HG03457 (cell line): ENCODE results near the gene FOXP1.

Source experiments
- ATAC-seq: cut with Tn5 transposase; IDR thresholded peaks from one replicate; pipeline ENCODE4 v1.9.1; 2021; ENCODE audit warnings: moderate number of reproducible peaks; ENCODE audit not compliant: unreplicated experiment

Gene FOXP1

DNA sequence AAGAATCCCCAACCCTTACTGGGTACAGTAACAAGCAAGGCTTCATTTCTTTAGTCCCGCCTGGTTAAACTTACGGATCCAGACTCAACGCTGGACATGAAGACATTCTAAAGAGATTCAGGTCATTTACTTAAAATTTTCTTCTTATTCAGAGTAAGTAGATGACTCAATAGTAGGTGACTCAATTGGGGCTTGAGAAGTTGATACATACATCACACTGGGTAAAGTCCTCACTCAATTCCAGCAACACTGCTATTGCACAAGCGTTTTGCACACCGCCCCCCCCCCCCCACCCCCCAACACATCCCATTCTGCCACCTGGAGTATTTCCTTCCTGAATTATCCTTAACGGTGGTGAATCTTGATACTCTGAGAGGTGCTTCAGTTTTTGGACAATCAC lies 610.0 kb downstream of the FOXP1 start:
- no peak for ATAC-seq

DNA sequence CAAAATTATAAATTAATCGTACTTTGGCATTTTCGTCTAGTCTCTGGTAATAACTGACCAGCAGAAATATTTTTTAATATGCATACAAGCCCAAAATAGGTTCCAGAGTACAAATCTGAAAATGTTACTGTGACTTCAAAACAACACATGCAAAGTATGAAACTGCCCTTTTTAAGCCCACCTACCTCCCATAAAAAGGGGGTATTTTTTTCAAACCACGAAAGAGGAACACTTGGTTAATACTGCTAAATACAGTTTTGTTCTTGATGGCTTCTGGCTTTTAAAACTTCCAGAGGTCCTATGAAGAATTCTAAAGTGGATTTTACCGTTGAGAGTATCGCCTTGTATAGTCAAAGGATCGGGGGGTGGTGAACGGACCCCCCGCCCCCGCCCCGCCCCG lies 610.7 kb downstream of the FOXP1 start:
- ATAC-seq = no peak

DNA sequence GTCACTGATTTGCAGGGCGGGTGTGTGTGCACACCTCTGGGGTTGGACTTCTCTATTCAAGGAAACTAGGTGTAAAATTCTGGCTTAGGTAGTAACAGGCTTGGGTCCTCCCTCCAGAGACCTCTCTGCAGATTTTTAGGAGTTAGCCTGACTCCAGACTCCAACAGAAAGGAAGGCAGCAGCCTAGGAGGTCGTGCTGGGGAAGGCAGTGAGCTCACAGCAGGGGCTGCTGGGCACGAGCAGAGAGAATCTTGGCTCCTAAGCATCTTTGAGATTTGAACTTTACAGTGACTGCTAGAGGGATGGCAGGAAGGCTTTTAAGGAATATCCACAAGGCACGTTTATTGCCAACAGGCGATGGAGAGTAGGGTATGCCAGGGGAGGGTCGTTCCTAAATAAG lies 612.6 kb downstream of the FOXP1 start:
- no peak for ATAC-seq

DNA sequence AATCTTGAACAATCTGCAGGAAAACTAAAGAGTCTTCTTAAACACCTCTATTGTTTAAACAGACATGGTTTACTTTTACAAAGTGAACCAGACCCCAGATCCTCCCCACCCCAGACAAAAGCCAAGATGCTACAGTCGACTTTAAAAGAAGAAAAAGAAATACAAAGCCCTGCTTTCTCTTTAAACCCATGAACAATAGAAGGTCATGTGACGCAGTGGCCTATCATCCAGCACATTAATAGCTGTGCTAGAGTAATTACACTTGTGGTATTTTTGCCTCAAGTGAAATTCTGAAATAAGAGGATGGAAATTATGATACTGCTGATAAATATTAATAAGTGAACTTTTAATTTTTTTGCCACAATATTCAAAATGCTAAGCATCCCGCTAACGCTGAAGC lies 613.4 kb downstream of the FOXP1 start:
- ATAC-seq = no peak

DNA sequence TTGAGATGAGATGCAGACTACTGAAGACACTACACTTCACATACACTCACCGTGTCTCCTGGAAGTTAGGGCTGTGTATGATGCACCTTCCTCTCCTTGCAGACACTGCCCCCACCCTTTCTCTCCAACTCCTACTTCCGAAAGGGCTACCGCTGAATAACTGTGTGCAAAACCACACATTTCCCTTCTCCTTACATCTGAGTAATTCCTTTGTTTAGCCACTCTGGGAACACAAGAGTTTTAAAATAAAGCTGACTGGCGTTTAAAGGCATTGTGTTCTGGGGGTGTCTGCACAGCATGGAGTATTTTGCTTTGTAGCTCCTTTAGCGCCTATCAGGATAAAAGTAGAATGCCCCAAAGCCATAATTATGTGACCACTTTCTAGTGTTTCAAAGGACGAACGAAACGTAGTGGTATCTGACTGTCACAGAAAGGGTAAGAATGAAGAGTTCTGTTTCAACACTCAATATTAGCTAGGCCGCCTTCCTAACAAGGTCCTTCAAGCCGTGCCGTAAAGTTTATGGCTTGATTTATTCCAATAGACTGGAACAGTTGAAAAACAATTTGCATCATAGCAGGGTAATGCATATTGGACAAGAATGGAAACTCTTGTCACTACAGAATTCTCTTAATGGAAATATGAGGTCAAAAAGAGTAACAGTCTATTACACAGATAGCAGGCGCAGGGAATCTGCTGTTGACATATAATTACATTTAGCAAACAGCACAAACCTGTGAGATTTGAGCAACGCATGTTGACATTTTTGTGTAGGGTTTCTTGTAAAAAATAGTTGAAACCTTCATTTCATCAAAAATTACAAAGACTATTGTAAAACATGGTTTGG lies 619.9 kb downstream of the FOXP1 start:
- ATAC-seq = no peak

DNA sequence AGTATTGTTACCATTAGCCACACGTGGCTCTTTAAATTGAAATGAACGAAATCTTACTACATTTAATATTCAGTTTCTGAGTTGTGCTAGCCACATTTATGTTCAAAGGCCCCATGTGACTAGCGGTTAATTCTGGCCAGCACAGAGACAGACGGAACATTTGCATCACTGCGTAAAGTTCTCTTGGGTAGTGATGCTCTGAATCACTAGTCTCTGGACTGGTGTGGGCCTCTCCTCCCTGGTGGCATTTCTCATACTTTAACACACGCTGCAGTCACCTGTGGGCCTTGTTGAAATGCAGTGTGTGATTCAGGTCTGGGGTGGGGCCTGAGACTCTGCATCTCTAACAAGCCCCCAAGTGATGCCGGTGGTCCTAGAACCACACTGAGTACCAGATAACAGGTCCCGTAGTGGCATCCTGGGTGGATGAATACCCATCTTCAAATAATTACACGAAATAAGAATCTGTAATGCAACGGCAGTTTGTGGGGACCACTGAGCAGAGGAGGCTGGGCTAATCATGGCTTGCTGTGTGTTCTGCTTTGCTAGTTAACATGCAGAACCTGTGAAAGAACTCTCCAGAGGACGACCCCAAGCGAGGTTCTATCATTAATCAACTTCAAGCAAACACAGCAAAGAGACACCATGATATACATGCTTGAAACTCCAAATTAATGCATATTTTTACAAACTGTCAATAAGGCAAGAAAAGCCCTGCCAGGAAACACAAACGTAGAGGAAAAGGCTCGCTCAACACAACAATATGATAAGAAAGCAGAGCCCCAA lies 623.8 kb downstream of the FOXP1 start:
- ATAC-seq = no peak

DNA sequence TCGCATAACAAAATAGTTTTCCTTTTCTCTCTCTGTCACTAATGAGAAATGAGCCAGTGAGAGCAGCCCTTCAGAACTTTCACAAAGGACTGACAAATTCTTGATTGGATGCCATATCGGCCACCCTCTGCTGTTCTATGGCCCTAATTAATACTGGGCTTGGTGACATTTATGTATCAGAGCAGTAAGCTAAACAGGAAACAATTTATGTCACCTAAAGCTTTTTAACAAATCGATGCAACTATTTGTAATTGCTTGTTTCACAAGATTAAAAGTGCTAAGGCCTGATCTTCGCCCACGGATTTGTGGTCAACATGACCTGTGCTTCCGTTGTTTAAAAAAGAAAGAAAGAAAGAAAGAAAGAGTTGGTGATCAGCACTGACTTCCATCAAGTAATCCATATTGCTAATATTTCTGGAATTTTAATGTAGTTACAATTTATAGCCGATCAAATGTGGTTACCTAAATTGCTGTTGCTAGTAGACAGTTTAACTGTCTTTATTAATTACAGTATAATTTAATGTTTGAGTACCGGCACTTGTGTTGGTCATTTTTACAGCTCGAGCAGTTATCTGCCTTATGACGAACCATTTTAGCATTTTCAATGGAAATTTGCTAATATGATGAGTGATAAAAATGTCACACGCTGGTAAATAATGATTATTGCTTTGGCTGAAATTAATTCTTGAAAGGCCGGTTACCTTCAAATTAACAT lies 631.3 kb downstream of the FOXP1 start:
- no peak for ATAC-seq

DNA sequence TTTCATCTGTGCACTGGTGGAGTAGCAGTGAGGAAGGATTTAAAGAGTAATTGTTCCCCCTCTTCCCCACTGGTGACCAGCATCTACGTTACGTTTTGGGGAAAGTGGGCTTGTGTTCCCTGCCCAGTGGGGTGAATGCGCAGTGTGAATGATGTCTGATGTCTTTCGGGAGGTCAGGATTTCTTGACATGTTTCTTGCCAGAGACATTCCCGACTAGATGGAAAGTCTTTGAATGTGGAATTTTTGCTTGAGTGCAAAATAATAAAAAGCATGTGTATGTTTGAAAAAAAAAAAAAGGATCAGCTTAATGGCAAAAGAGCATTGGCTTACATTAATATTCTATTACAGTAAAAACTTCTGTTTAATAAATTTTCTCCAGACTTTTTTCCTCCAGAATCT lies 632.2 kb downstream of the FOXP1 start:
- no peak for ATAC-seq

DNA sequence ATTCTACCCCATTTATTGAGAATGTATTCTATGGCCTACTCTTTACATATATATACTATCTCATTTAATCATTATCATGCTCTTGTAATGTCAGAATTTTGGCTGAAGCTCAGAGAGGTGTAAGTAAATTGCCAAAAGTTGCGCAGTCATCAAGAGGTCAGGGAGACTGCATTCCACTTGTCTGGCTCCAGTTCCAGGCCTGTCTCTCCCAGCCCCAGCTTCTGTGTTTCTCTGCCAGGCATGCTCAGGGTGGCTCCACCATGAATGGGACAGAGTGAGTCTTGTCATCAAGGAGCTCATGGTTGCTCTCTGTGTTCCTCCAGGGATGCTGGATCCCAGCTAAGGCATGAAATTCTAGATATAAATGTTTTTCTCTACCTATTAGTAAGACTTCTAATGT lies 635.9 kb downstream of the FOXP1 start:
- no peak for ATAC-seq

DNA sequence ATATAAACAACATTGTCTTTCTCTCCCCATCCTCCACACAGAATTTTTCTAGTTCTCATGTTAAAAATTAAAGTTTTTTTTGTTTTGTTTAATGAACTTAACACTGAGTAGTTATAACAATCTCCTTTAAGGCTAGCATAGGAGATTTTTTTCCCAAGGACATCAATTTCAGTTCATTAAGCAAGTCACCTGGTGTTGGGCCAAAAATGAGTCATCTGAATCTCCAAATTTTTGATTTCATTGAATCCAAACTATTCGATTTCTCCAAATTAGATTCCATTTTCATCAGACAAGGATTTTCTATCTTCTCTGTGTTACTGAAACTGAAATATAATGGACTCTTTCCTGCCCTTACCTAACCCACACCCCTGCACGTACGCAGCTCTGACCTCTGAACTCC lies 639.6 kb downstream of the FOXP1 start:
- ATAC-seq = no peak

DNA sequence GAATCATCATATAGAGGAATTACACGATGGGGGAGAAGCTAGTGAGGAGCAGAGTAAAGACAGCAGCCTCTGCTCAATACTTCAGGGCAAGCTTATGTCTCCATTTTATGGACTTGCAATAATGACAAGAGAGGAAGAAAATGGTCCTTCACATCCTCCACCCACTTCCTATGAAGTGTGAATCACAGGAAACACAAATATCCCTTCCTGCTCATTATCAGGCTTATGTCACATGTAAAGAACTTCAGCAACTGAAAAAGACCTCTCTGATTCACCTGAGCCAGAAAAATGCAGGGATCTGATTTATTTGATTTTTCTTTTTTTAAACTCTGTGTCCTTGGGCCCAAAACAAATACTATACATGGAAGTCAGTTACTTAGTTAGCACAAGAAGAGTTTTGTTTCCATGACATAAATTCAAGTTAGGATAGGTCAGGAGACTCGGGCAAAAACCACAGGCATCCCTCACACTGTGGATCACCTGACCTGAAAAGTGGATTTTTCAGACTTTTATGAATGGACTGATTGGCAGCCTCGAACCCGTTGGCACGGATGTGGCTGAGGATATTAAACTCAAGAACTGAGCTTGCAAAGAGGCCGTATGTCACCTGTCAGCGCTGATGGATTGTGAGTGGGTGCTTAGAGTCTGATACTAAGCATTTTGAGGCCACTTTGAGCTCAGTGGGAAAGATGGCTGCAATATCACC lies 650.3 kb downstream of the FOXP1 start:
- no peak for ATAC-seq

DNA sequence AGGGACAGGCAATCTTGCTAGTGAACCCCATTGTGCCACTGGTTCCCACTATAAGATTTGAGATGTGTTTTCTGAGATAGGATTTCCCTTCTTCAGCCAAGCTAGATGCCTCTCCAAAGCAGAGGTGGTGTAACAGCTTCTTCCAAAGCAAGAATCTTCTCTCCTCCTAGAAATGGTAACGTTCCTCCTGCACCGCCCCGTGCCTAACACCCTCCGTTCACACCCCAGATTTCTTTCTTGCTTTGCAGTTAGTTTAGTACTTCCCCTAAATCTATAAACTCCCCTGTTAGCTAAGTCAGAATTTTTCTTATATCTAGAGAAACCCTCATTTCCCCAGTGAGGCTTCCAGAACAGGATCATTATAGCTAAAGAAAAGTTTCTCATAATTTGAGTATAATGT lies 653.5 kb downstream of the FOXP1 start:
- no peak for ATAC-seq

DNA sequence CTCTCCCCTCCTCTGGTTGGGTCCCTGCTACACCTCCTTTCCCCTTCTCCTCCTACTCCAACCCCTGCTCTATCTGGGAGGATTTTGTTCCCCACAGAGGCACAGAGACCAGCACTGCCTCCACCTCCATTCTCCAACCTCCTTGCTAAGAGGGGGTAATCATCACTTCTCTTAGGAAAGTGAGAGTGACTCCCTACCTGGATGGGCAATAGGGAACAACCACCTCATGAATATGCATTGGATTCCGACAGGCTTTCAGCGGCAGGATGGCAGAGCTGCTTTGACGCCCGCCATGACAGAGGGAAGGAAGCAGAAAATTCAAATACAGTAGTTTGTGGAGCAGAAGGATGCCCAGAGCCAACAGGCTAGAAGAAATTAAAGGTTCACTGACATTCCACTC lies 656.3 kb downstream of the FOXP1 start:
- ATAC-seq = no peak

DNA sequence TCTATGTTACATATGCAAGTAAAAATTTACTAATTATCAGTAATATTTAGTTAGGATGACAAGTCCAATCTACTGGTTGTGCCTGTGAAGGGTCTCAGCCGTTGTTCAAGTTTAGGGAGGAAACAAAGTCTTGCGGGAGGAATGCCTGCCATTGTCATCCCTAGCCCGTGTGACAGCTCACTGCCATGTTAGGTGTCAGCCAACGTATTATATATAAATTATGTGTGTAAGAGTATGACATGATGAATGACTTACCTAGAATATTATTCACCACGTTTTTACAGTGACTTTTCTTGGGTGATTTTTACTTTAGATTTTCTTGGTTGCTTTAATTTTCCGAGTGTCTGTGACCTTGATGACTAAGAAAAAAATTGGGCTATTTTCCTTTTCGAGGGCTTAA lies 656.7 kb downstream of the FOXP1 start:
- ATAC-seq = no peak

DNA sequence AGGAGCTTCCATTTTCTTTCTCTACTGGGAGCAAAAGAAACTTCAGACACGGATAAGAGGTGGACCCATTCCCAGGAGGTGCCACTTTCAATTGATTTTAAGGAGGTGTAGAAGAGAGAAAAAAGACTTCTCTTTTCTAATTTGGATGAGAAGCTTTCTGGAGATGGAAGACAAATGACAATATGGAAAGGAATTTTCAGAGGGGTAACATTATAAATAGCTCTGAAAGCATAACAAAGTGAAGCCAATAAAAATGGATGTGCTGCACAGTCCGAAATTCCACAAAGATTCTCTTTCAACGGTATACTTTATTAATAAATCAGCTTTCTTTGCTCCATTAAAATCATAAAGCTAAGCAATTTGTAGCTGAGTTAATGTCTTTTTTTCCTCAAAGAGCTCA lies 663.9 kb downstream of the FOXP1 start:
- ATAC-seq = no peak

DNA sequence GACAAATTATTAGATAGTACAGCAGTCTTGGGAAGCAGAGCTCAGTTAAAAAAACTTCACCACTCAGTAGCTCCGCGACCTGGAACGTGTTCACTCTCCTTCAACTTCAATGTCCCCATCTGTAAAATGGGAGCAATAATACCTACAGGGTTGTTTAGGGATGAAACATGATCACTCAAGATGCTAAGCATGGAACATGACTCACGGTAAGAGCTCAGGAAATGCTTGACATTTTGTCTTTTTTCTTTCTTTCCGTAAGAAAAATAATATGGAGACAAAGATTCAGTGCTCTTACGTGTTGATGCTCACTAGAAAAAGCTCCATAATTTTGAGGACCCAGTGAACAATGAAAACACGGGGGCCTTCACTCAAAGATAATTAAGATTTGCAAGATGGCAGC lies 664.4 kb downstream of the FOXP1 start:
- no peak for ATAC-seq

DNA sequence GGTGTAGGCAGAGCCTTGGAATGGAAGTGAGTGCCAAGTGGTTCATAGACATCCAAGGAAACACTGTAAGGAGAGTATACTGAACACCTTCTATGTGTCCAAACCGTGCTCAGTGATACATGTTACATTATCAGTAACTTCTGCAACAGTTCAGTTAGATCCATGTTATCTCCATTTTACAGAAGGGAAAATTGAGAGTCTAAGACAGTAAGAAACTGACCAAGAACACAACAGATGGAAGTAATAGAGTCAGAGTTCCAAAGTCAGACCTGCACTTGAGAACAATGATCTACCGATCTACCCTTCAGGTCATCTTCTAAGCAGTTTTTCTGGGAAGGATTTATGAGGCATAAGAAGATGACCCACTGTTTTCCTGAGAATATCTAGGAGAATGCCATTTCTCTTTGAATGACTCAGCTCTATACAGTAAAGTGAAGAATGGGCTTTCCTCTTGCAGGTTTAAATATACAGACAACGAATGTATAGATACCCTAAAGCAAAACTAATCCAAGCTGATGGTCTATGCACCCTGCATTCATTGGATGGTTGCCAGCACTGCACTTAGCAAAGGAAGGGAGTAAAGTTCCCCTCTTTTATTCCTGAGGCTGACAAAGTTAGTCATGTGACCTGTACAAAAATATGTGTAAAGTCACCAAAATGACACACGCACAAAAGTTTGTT lies 667.0 kb downstream of the FOXP1 start:
- ATAC-seq = no peak

DNA sequence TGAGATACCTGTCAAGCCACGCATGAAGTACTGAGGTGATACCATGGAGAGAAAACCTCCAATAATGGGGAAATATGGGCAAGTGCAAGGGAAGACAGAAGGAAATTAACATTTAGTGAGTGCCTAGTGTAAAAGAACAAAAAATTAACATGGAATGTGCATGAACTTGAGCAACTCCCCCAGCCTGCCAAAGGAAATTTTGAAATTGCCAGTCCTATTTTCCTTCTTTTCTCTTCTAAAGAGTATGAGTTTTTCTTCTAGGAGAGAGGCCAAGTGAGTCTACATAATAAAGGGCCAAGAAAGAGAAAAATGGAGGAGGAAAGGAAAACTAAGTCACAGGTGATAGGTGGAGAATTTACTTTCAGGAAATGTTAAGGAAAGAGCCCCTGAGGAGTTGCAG lies 668.7 kb downstream of the FOXP1 start:
- no peak for ATAC-seq

DNA sequence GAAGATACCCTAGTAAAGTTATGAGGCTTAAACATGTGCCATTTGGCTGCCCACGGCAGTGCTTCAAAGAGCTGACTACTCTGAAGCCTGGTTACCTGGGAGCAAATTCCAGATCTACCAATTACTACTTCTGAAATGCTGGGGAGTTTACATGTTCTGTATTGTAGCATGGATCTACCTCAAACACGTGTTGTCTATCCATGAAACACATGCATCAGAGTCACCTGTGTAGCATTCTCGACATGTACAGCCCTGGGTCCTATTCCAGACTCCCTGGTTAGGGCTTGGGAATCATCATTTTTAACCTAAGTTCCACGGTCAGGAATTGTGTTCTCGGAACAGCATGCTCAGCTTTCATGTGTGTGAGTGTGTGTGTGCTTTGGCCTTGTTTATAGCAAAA lies 671.8 kb downstream of the FOXP1 start:
- no peak for ATAC-seq

DNA sequence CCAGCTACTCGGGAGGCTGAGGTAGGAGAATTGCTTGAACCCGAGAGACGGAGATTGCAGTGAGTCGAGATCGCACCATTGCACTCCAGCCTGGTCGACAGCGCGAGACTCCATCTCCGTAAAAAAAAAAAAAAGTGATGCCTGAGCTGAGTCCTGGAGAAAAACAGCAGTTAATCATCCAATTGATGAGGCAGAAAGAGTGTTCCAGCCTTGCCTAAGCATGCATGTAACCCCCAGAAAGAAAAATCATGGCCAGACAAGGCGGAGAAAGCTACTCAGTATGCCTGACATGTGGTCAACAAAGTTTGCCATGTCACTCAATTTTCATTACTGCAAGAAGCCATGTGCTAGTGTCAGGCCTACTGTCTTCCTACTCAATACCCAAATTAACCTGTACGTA lies 678.0 kb downstream of the FOXP1 start:
- no peak for ATAC-seq
